Measurements from ENCODE around the gene TBC1D14. TPM values are rescaled to one million over a fixed set of nuclear protein-coding genes. Genes with fewer than 3 reads are reported as not detected.

TBC1D14 gene
- total RNA-seq, 1 experiment from 2014 or later: 50.2 TPM

GRCh38 chr4:6935965-6936364 lies 26.3 kb downstream of the TBC1D14 start:
- Histone ChIP-seq H2BK5ac (ENCODE audit: insufficient read length, low read length) (no peak overlapping the region), H4K20me1 (ENCODE audit: control insufficient read depth, insufficient read depth, insufficient read length) (no peaks in the 10 kb centered on the region), H3K4ac (ENCODE audit: low read depth, low read length) (no peak overlapping the region), H4K5ac (ENCODE audit: insufficient read length, low read depth, low read length) (no peak overlapping the region), H3K79me2 (ENCODE audit: insufficient read depth, low read length) (peaks cover 1% of the 10 kb centered on the region; the same call in 1 of the 2 replicates), H2BK20ac (ENCODE audit: low read depth, low read length, poor library complexity, severe bottlenecking) (no peak overlapping the region), H2AK5ac (ENCODE audit: insufficient read length, low read length) (no peak overlapping the region), H2BK12ac (ENCODE audit: insufficient read length, low read depth, low read length) (no peak overlapping the region), H2BK15ac (ENCODE audit: low read depth, low read length) (no peak overlapping the region), H3K18ac (ENCODE audit: insufficient read length, low read depth, low read length) (no peak overlapping the region), H3K79me1 (ENCODE audit: insufficient read depth, low read depth, low read length, poor library complexity, severe bottlenecking) (no peaks in the 10 kb centered on the region), H3K9ac (ENCODE audit: extremely low read depth, insufficient read length, low read length) (no peak overlapping the region), H4K91ac (ENCODE audit: insufficient read length, low read depth, low read length) (no peak overlapping the region), H3K4me1 (ENCODE audit: insufficient read depth, low read length) (no peaks in the 10 kb centered on the region), H3K14ac (ENCODE audit: insufficient read depth, low read length) (no peak overlapping the region), H3K23ac (ENCODE audit: insufficient read length, low read depth, low read length) (no peak overlapping the region), H3K23me2 (ENCODE audit: insufficient read length, low read depth, low read length, poor library complexity, severe bottlenecking) (no peaks in the 10 kb centered on the region), H4K8ac (replicated peaks; ENCODE audit: insufficient read length, low read depth, low read length) (no peak overlapping the region), H3K27me3 (ENCODE audit: insufficient read depth, low read length) (no peaks in the 10 kb centered on the region), H3T11ph (ENCODE audit: low read length) (no peak overlapping the region), H3K56ac (ENCODE audit: insufficient read length, low read depth, low read length) (no peak overlapping the region), H2AFZ (ENCODE audit: low read length) (no peak overlapping the region), H3K4me2 (ENCODE audit: insufficient read depth, insufficient read length, low read length) (no peak overlapping the region), H2BK120ac (ENCODE audit: low read depth, low read length, poor library complexity, severe bottlenecking) (no peak overlapping the region), H3K9me3 (ENCODE audit: control insufficient read depth, low read depth, low read length) (no peaks in the 10 kb centered on the region), H3K27ac (ENCODE audit: insufficient read length, low read depth, low read length) (no peak overlapping the region)
- Mint-ChIP-seq H3K4me1 (peaks cover 35 to 38% of the 10 kb centered on the region in 2 experiments), H3K4me3 (no peak overlapping the region), H3K27ac (no peak overlapping the region), H3K36me3 (ENCODE audit: insufficient read depth in 1 of 3, low read depth in 3 of 3) (peaks cover 6 to 22% (median 16%) of the 10 kb centered on the region in 3 experiments; a peak in 6 of 7 replicates), H3K9me3 (no peaks in the 10 kb centered on the region), H3K27me3 (ENCODE audit: low read depth) (no peaks in the 10 kb centered on the region)
- DNase-seq: no peak
- TF ChIP-seq, protein P1, sequence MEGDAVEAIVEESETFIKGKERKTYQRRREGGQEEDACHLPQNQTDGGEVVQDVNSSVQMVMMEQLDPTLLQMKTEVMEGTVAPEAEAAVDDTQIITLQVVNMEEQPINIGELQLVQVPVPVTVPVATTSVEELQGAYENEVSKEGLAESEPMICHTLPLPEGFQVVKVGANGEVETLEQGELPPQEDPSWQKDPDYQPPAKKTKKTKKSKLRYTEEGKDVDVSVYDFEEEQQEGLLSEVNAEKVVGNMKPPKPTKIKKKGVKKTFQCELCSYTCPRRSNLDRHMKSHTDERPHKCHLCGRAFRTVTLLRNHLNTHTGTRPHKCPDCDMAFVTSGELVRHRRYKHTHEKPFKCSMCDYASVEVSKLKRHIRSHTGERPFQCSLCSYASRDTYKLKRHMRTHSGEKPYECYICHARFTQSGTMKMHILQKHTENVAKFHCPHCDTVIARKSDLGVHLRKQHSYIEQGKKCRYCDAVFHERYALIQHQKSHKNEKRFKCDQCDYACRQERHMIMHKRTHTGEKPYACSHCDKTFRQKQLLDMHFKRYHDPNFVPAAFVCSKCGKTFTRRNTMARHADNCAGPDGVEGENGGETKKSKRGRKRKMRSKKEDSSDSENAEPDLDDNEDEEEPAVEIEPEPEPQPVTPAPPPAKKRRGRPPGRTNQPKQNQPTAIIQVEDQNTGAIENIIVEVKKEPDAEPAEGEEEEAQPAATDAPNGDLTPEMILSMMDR (conservative IDR thresholded peaks at IDR 0.05): no peak
- no CpG with 5 or more reads among the region's 4 CpGs for whole genome bisulfite sequencing (ENCODE audit: extremely low coverage, insufficient read length, low lambda C conversion rate)
